SKM-1 treated with dmso at 0.1 percent for 144 hours (cell line): ENCODE measurements around the gene KIAA0586.
"Not testable (repeated sequence)": the region's sequence is repeated elsewhere in the genome, so short reads cannot be mapped to it uniquely, and the experiment has no call there.

ENCODE experiments used
- DNase-seq: peaks from one replicate; lab custom pipeline; 2025; ENCODE audit not compliant: unreplicated experiment; lab: John Stamatoyannopoulos, UW

KIAA0586 gene

DNA sequence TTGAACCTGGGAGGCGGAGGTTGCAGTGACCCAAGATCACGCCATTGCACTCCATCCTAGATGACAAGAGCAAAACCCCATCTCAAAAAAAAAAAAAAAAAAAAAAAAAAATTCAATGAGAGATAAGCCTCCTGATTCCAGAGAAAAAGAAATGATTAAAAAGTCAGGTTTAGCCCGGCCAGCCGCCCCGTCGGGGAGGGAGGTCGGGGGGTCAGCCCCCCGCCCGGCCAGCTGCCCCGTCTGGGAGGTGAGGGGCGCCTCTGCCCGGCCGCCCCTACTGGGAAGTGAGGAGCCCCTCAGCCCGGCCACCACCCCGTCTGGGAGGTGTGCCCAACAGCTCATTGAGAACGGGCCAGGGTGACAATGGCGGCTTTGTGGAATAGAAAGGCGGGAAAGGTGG, 160.8 kb downstream of the KIAA0586 start:
- not testable (repeated sequence) for DNase-seq

DNA sequence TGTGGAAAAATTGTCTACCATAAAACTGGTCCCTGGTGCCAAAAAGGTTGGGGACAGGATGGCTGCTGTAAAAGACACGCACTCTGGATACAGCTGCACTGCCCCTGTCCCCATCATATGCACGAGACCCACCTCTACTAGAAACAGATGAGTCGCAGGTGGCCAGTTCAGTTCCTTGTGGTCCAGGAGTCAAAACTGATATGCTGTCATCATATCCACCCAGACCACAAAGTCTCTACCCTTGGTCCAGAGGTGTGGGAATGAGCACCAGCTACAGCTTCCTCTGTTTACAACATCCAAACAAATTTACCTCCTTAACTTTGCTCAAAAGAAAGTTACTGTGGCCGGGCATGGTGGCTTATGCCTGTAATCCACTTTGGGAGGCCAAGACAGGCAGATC, 166.5 kb downstream of the KIAA0586 start:
- no peak for DNase-seq

GRCh38 chr14:58597041-58597440, 169.5 kb downstream of the KIAA0586 start:
- no peak for DNase-seq

- no peak for DNase-seq
Observed at GRCh38 chr14:58598028-58598803, 170.7 kb downstream of the KIAA0586 start.

DNA sequence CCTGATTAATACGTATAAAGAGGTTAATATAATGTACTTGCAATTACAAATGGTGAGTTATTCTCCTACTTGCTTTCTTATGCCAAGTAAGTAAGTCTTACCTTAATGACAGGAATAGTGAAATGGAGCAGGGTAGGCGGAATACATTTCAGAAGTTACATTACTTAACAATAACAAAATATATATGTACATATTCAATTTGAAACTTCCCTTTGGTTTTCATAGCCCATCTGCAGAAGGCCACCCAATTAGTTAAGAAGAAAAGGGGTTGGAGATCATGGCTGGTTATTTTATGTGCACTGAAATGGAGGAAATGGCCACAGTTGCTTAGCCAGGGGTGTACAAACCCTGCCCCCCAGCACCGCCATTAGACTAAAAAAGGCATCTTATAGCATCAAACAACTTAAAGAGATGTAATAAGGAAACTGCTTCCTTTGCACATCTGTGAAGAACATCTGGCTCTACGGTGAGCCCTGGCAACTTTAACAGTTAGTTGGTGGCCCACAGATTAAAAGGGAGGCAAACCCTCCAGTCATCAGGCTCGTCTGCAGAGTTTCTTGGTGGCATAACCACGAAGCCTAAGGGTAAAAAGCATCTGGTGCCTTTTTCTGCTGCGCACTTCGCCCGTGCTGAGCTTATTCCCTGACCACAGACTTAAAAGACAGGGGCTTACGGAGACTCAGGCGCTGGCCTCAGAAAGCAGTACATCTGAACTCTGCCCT, 171.4 kb downstream of the KIAA0586 start:
- DNase-seq, result no peak

GRCh38 chr14:58599707-58600106, 172.2 kb downstream of the KIAA0586 start:
- DNase-seq, result no peak
